ENCODE measurements around the gene ILDR1.

DNA sequence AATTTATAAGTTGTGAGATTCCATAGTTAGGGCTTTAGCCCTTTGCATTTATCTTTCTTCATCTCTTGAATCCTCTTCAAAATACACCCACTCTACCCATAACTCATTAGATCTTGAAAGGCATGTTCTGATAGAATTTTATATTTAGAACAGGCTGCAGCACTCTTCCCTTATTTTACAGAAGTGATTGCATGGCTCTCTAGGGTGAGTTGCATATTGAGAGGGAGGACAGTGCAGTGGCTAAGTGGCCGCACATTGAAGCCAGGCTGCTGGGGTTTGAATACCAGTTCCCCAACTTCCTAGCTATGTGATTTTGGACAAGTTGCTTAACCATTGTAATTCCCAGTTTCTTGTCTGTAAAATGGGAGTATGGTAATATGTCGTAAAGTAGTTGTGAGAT, 35.6 kb upstream of the ILDR1 start:
- TF ChIP-seq, protein P1, sequence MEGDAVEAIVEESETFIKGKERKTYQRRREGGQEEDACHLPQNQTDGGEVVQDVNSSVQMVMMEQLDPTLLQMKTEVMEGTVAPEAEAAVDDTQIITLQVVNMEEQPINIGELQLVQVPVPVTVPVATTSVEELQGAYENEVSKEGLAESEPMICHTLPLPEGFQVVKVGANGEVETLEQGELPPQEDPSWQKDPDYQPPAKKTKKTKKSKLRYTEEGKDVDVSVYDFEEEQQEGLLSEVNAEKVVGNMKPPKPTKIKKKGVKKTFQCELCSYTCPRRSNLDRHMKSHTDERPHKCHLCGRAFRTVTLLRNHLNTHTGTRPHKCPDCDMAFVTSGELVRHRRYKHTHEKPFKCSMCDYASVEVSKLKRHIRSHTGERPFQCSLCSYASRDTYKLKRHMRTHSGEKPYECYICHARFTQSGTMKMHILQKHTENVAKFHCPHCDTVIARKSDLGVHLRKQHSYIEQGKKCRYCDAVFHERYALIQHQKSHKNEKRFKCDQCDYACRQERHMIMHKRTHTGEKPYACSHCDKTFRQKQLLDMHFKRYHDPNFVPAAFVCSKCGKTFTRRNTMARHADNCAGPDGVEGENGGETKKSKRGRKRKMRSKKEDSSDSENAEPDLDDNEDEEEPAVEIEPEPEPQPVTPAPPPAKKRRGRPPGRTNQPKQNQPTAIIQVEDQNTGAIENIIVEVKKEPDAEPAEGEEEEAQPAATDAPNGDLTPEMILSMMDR (conservative IDR thresholded peaks at IDR 0.05; ENCODE audit: low read depth, low read length): no peak
- TF ChIP-seq MAFK (IDR thresholded peaks at IDR 0.05; ENCODE audit: low read depth, low read length) (no peak), BHLHE40 (IDR thresholded peaks at IDR 0.05; ENCODE audit: low read depth, low read length) (no peak), NFE2L2 (IDR thresholded peaks at IDR 0.05; ENCODE audit: low read depth, low read length) (no peak), RFX5 (IDR thresholded peaks at IDR 0.05; ENCODE audit: low read depth, low read length) (no peak), POLR2A (IDR thresholded peaks at IDR 0.05; ENCODE audit: low read depth, low read length) (no peak), RAD21 (IDR thresholded peaks at IDR 0.05; ENCODE audit: low read length) (no peak)
